HepG2 (cell line): Measurements from ENCODE around the gene MRPL9. TPM values are rescaled to one million over a fixed set of nuclear protein-coding genes. Genes with fewer than 3 reads are reported as not detected.

Source experiments
- ETV6 ChIP-seq: sonication (generic); formaldehyde crosslinking; conservative IDR thresholded peaks from 2 replicates; pipeline ENCODE4 v1.4.0; 2020; ENCODE audit warnings: missing genetic modification reagents
- KDM5A ChIP-seq: fragments of 200-600 bp; sonication (generic); IDR thresholded peaks from 2 replicates; pipeline ENCODE4 v1.7.0; 2018; ENCODE audit warnings: antibody characterized with exemption, mild to moderate bottlenecking, low read length, borderline replicate concordance
- MTA3 ChIP-seq: sonication (generic); formaldehyde crosslinking; IDR thresholded peaks from 2 replicates; pipeline ENCODE4 v1.4.0; 2020; ENCODE audit warnings: missing genetic modification reagents
- NFATC3 ChIP-seq: sonication (generic); formaldehyde crosslinking; IDR thresholded peaks from 2 replicates; pipeline ENCODE4 v1.5.1; 2020; ENCODE audit warnings: mild to moderate bottlenecking, missing genetic modification reagents
- NRL ChIP-seq: sonication (generic); formaldehyde crosslinking; IDR thresholded peaks from 2 replicates; pipeline ENCODE4 v1.5.0; 2020; ENCODE audit warnings: missing genetic modification reagents, mild to moderate bottlenecking, moderate library complexity, borderline replicate concordance
- PAF1 ChIP-seq: IDR thresholded peaks from 2 replicates; pipeline ENCODE4 v1.6.1; 2016; ENCODE audit warnings: missing genetic modification reagents, missing compliant biosample characterization
- SKIL ChIP-seq: sonication (generic); formaldehyde crosslinking; IDR thresholded peaks from 2 replicates; pipeline ENCODE4 v1.8.0; 2022; ENCODE audit warnings: missing genetic modification reagents, mild to moderate bottlenecking, moderate library complexity, borderline replicate concordance
- SMAD3 ChIP-seq: sonication (generic); formaldehyde crosslinking; IDR thresholded peaks from 2 replicates; pipeline ENCODE4 v1.4.0; 2020; ENCODE audit warnings: missing genetic modification reagents
- SP4 ChIP-seq: sonication (generic); formaldehyde crosslinking; IDR thresholded peaks from 2 replicates; pipeline ENCODE4 v1.8.1; 2023; ENCODE audit warnings: mild to moderate bottlenecking, missing genetic modification reagents
- SSRP1 ChIP-seq: IDR thresholded peaks from 2 replicates; pipeline ENCODE4 v1.6.1; 2016; ENCODE audit warnings: control low read depth
- TFE3 ChIP-seq: IDR thresholded peaks from 2 replicates; pipeline ENCODE4 v1.6.1; 2016
- U2AF2 ChIP-seq: fragments of 200-400 bp; formaldehyde crosslinking; IDR thresholded peaks from 2 replicates; pipeline ENCODE4 v1.6.1; 2017; ENCODE audit warnings: low read depth, mild to moderate bottlenecking, low read length
- ZKSCAN8 ChIP-seq: IDR thresholded peaks from 2 replicates; pipeline ENCODE4 v1.6.1; 2016; ENCODE audit warnings: borderline replicate concordance, missing genetic modification reagents, missing compliant biosample characterization
- ZNF230 ChIP-seq: sonication (generic); formaldehyde crosslinking; IDR thresholded peaks from 2 replicates; pipeline ENCODE4 v1.4.0; 2020; ENCODE audit warnings: mild to moderate bottlenecking, missing genetic modification reagents
- ZNF280B ChIP-seq: sonication (generic); formaldehyde crosslinking; IDR thresholded peaks from 2 replicates; pipeline ENCODE4 v1.5.0; 2020; ENCODE audit warnings: missing genetic modification reagents, mild to moderate bottlenecking, borderline replicate concordance
- ZNF281 ChIP-seq: sonication (generic); formaldehyde crosslinking; IDR thresholded peaks from 2 replicates; pipeline ENCODE4 v1.4.0; 2020; ENCODE audit warnings: missing genetic modification reagents, borderline replicate concordance
- ZNF547 ChIP-seq: sonication (generic); formaldehyde crosslinking; IDR thresholded peaks from 2 replicates; pipeline ENCODE4 v1.5.1; 2020; ENCODE audit warnings: mild to moderate bottlenecking, missing genetic modification reagents
- ZNF564 ChIP-seq: sonication (generic); formaldehyde crosslinking; IDR thresholded peaks from 2 replicates; pipeline ENCODE4 v1.8.1; 2023; ENCODE audit warnings: mild to moderate bottlenecking, missing genetic modification reagents
- ZNF616 ChIP-seq: sonication (generic); formaldehyde crosslinking; IDR thresholded peaks from 2 replicates; pipeline ENCODE4 v1.5.0; 2020; ENCODE audit warnings: low read depth, mild to moderate bottlenecking, missing genetic modification reagents
- ZNF772 ChIP-seq: sonication (generic); formaldehyde crosslinking; IDR thresholded peaks from 2 replicates; pipeline ENCODE4 v1.5.0; 2020; ENCODE audit warnings: mild to moderate bottlenecking, missing genetic modification reagents
- ZSCAN20 ChIP-seq: sonication (generic); formaldehyde crosslinking; IDR thresholded peaks from 2 replicates; pipeline ENCODE4 v1.4.0; 2020; ENCODE audit warnings: missing genetic modification reagents, mild to moderate bottlenecking, borderline replicate concordance
- polyA plus RNA-seq, 8 experiments: library from polyadenylated mRNA; depleted of rRNA in 3 of 8; stranded (reverse) in 7 of 8; unstranded in 1 of 8; fragments of >200 nt; fragmentation: Illumina TruSeq in 4 of 8; extraction: Trizol in 4 of 8; gene quantifications; 2 replicates each; pipeline versions ENCODE4 v1.2.1 to v1.2.3, GENCODE V29; 2011 to 2016; ENCODE audit warnings: low read depth in 4 of 8, missing spikeins in 1 of 8, mixed read lengths in 1 of 8; ENCODE audit not compliant: insufficient read depth in 1 of 8
- total RNA-seq, 5 experiments: library from RNA; depleted of rRNA; stranded (reverse); fragments of >200 nt; fragmentation: Illumina TruSeq; extraction: Trizol; gene quantifications; 2 replicates each; pipeline ENCODE4 v1.2.3, GENCODE V29; 2016; ENCODE audit warnings: low read depth in 1 of 5

MRPL9 gene
- total and polyA plus RNA-seq, 2 of the 13 experiments (the other 11 are each of a cell fraction or from before 2014, with no cell fraction given): 72.1 to 107 TPM

DNA sequence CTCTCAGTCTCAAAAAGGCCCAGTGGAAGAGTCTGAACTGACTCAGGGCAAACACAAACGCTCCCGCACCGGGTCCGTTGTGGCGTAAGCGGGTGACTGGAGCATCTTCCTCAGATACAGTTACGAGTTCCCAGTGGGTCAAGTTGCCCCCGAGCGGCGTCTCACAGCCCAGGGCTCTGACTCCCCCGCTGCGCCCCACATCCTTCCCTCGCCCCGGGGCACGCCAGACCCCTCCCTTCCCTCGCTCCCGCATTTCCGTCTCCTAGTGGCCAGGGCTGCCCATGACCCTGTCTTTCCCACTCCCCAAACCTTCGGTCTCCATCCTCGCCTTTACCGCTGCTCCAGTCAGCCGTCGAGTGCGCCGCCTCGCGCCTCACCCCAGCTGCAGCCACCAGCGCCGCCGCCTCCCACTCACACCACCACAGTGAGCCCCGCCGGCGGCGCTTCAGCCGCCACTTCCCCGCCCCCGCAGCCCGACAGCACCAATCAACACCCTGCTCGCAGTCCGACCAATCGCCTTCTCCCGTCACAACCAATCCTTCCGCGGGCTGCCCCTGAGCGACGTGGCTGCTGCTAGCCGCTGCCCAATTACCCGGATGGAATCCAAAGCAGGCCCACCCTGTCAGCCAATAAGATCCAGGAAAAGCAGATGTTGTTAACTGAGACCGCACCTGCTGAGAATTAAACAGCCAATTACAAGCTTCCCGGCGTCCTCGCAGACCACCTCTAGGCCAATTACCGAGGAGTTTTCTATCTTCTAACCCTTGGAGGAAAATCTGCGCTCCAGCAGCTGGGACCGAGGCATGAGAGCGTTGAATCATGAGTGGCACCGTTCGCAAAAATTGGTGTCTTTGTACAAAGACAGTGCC lies 27.0 kb upstream of the MRPL9 start, which contains the start of gene TDRKH (continued):
- TF ChIP-seq ZNF281: no peak
- TF ChIP-seq NFATC3 (CRISPR knock-in tag): 0 out of 2 replicates have a peak, but pooled peaks have one; percentile 65
- peak; percentile 61; the same call in 1 of the 2 replicates for TF ChIP-seq ZNF230
- TF ChIP-seq ZNF616 (CRISPR knock-in tag): 0 out of 2 replicates have a peak, but pooled peaks have one; percentile 68
- TF ChIP-seq KDM5A: no peak; the same call in 1 of the 2 replicates
- TF ChIP-seq ETV6: 0 out of 2 replicates have a peak, but pooled peaks have one; percentile 37
- no peak for TF ChIP-seq PAF1 (CRISPR knock-in tag)
- TF ChIP-seq ZNF280B (CRISPR knock-in tag): 0 out of 2 replicates have a peak, but pooled peaks have one; percentile 70
- 0 out of 2 replicates have a peak, but pooled peaks have one; percentile 21 for TF ChIP-seq SMAD3 (CRISPR knock-in tag)
- no peak for TF ChIP-seq SSRP1 (CRISPR knock-in tag)
- peak; percentile 80 for TF ChIP-seq SP4 (CRISPR knock-in tag)
- TF ChIP-seq MTA3 (CRISPR knock-in tag): no peak
- TF ChIP-seq NRL (CRISPR knock-in tag): peak; percentile 46; the same call in 1 of the 2 replicates
- TF ChIP-seq ZNF547 (CRISPR knock-in tag): peak; percentile 88; the same call in 1 of the 2 replicates
- peak; percentile 65; the same call in 1 of the 2 replicates for TF ChIP-seq SKIL (CRISPR knock-in tag)
- TF ChIP-seq ZNF564: 0 out of 2 replicates have a peak, but pooled peaks have one; percentile 59
- no peak for TF ChIP-seq ZKSCAN8 (CRISPR knock-in tag)
- peak; percentile 93 for TF ChIP-seq ZNF772
- no peak for TF ChIP-seq U2AF2
- TF ChIP-seq ZSCAN20 (CRISPR knock-in tag): no peak
- TF ChIP-seq TFE3 (CRISPR knock-in tag): no peak
